Astrocyte (in vitro differentiated cells and primary cell): ENCODE data around the gene GABRB1. TPM values are rescaled to one million over a fixed set of nuclear protein-coding genes. Genes with fewer than 3 reads are reported as not detected.
A peak's percentile ranks its signal among the peaks of the same experiment; 100 is the strongest.

Experiments used
- DNase-seq: peaks from one replicate; pipeline ENCODE4 v3.0.0-alpha.2; 2010; ENCODE audit warnings: low read depth
- FAIRE-seq: peaks from 2 replicates; lab custom pipeline; 2011; peaks lifted over from hg19 to GRCh38; lab: Jason Lieb, UNC
- H2AFZ ChIP-seq: 2 replicates; pipeline ENCODE4 v1.6.0; 2012; ENCODE audit warnings: low read depth, low read length, inconsistent platforms
- H3K27ac ChIP-seq: 2 replicates; pipeline ENCODE4 v1.5.1; 2011; ENCODE audit warnings: low read depth, low read length, inconsistent platforms
- H3K27me3 ChIP-seq: 2 replicates; pipeline ENCODE4 v1.6.0; 2011; ENCODE audit warnings: low read length, inconsistent platforms; ENCODE audit not compliant: insufficient read depth
- H3K36me3 ChIP-seq: 2 replicates; pipeline ENCODE4 v1.5.1; 2011; ENCODE audit warnings: low read length, inconsistent platforms; ENCODE audit not compliant: insufficient read depth
- H3K4me1 ChIP-seq: 2 replicates; pipeline ENCODE4 v1.5.1; 2011; ENCODE audit warnings: low read length, inconsistent platforms; ENCODE audit not compliant: insufficient read depth
- H3K4me2 ChIP-seq: 2 replicates; pipeline ENCODE4 v1.6.0; 2012; ENCODE audit warnings: low read length, inconsistent platforms
- H3K4me3 ChIP-seq: 2 replicates; pipeline ENCODE4 v1.5.1; 2011; ENCODE audit warnings: low read depth, mild to moderate bottlenecking, low read length, inconsistent platforms; ENCODE audit not compliant: insufficient read depth
- H3K79me2 ChIP-seq: 2 replicates; pipeline ENCODE4 v1.6.0; 2012; ENCODE audit warnings: mild to moderate bottlenecking, low read length, inconsistent platforms; ENCODE audit not compliant: insufficient read depth
- H3K9ac ChIP-seq: 2 replicates; pipeline ENCODE4 v1.6.0; 2012; ENCODE audit warnings: mild to moderate bottlenecking, low read length, inconsistent platforms
- H3K9me3 ChIP-seq: 2 replicates; pipeline ENCODE4 v1.5.1; 2012; ENCODE audit warnings: low read depth, mild to moderate bottlenecking, low read length, inconsistent platforms; ENCODE audit not compliant: insufficient read depth
- H4K20me1 ChIP-seq: 2 replicates; pipeline ENCODE4 v1.6.0; 2012; ENCODE audit warnings: low read length, inconsistent platforms; ENCODE audit not compliant: insufficient read depth
- H3K27ac Mint-ChIP-seq: one replicate; pipeline ENCODE4 v1.8.0; 2021; ENCODE audit warnings: mild to moderate bottlenecking, mixed read lengths; ENCODE audit not compliant: unreplicated experiment
- H3K27me3 Mint-ChIP-seq: one replicate; pipeline ENCODE4 v1.8.0; 2021; ENCODE audit warnings: low read depth, mixed read lengths; ENCODE audit not compliant: unreplicated experiment
- H3K36me3 Mint-ChIP-seq: one replicate; pipeline ENCODE4 v1.8.0; 2021; ENCODE audit warnings: low read depth, mixed read lengths; ENCODE audit not compliant: unreplicated experiment
- H3K4me1 Mint-ChIP-seq: one replicate; pipeline ENCODE4 v1.8.0; 2021; ENCODE audit warnings: low read depth, mixed read lengths; ENCODE audit not compliant: unreplicated experiment
- H3K4me3 Mint-ChIP-seq: one replicate; pipeline ENCODE4 v1.8.0; 2021; ENCODE audit warnings: mild to moderate bottlenecking, moderate library complexity, mixed read lengths; ENCODE audit not compliant: unreplicated experiment
- H3K9me3 Mint-ChIP-seq: one replicate; pipeline ENCODE4 v1.8.0; 2021; ENCODE audit warnings: mild to moderate bottlenecking, mixed read lengths; ENCODE audit not compliant: unreplicated experiment
- EZH2 ChIP-seq: IDR thresholded peaks from 2 replicates; pipeline ENCODE4 v1.6.1; 2012; ENCODE audit warnings: mild to moderate bottlenecking, low read length, inconsistent platforms; ENCODE audit not compliant: insufficient read depth
- total RNA-seq: library from RNA; stranded (reverse); gene quantifications from 2 replicates; pipeline ENCODE4 v1.2.1, GENCODE V29; 2021
- TF ChIP-seq, protein P1 (sequence below): IDR thresholded peaks from 2 replicates; pipeline ENCODE4 v1.5.1; 2011; ENCODE audit warnings: low read depth, mild to moderate bottlenecking, inconsistent platforms, low read length, moderate library complexity; ENCODE audit not compliant: insufficient read depth

The GABRB1 gene
- total RNA-seq, 1 donor from 2014 or later, result not detected

DNA sequence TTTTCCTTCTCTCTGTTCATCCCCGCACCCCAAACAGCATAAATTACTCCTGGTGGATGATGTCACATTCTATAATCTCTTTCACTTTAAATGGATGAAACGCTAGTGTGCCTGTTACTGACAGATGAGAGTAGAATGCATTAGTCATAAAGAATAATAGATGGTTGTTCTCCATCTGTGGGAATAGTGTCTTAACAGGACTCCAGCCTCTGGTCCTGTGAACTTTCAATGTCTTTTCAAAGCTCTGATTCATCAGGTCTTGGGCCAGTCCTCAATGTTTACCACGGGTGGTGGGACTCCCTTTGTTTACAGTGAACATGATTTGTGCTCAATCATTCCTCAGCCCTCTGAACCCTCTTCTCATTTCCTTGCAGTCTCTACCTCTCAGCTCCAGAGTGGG is 182.6 kb downstream of the GABRB1 start:
- Mint-ChIP-seq H3K27ac (peak overlapping the region; percentile 98), H3K36me3 (no peaks in the 10 kb centered on the region), H3K4me1 (peaks cover 38% of the 10 kb centered on the region), H3K9me3 (no peaks in the 10 kb centered on the region), H3K27me3 (no peaks in the 10 kb centered on the region), H3K4me3 (no peak overlapping the region)
- Histone ChIP-seq H3K36me3 (no peaks in the 10 kb centered on the region), H3K4me1 (peaks cover 48% of the 10 kb centered on the region), H4K20me1 (no peaks in the 10 kb centered on the region), H3K9ac (peak overlapping the region; percentile 85), H2AFZ (no peak overlapping the region), H3K4me3 (no peak overlapping the region), H3K27ac (peak overlapping the region; percentile 97), H3K4me2 (peak overlapping the region; percentile 61), H3K27me3 (no peaks in the 10 kb centered on the region), H3K9me3 (no peaks in the 10 kb centered on the region), H3K79me2 (no peaks in the 10 kb centered on the region)
- DNase-seq, result peak; percentile 98
- FAIRE-seq, result peak; percentile 81
- no peak for TF ChIP-seq EZH2
- TF ChIP-seq, protein P1, sequence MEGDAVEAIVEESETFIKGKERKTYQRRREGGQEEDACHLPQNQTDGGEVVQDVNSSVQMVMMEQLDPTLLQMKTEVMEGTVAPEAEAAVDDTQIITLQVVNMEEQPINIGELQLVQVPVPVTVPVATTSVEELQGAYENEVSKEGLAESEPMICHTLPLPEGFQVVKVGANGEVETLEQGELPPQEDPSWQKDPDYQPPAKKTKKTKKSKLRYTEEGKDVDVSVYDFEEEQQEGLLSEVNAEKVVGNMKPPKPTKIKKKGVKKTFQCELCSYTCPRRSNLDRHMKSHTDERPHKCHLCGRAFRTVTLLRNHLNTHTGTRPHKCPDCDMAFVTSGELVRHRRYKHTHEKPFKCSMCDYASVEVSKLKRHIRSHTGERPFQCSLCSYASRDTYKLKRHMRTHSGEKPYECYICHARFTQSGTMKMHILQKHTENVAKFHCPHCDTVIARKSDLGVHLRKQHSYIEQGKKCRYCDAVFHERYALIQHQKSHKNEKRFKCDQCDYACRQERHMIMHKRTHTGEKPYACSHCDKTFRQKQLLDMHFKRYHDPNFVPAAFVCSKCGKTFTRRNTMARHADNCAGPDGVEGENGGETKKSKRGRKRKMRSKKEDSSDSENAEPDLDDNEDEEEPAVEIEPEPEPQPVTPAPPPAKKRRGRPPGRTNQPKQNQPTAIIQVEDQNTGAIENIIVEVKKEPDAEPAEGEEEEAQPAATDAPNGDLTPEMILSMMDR, result no peak

DNA sequence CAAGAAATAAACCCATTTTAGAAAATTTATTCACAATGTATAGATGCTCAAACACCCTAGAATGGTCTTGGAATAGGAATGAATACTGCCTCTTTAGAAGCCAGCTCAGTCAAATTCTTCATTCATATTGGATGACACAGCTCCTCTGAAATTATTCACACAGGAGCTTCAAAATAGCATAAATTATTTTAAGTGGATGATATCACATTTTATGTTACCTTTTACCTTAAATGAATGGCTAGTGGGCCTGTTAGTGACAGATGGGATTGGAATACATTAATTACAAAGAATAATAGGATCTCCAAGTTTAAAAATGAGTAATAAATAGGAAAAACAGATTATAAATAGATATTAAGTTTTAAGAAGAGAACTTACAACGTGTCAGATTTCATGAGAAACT is 184.4 kb downstream of the GABRB1 start:
- no peak for FAIRE-seq
- no peaks in the 10 kb centered on the region for H3K9me3 ChIP-seq
- H3K27ac ChIP-seq, result peak overlapping the region; percentile 97
- no peak overlapping the region for H3K4me2 ChIP-seq
- no peak overlapping the region for H2AFZ ChIP-seq
- H3K27me3 Mint-ChIP-seq, result no peaks in the 10 kb centered on the region
- no peak overlapping the region for H3K27ac Mint-ChIP-seq
- no peaks in the 10 kb centered on the region for H3K36me3 ChIP-seq
- no peak overlapping the region for H3K4me3 ChIP-seq
- peaks cover 24% of the 10 kb centered on the region for H3K4me1 Mint-ChIP-seq
- H3K9me3 Mint-ChIP-seq, result no peaks in the 10 kb centered on the region
- H3K4me3 Mint-ChIP-seq, result no peak overlapping the region
- H3K27me3 ChIP-seq, result no peaks in the 10 kb centered on the region
- peaks cover 33% of the 10 kb centered on the region for H3K4me1 ChIP-seq
- H3K9ac ChIP-seq, result no peak overlapping the region
- no peaks in the 10 kb centered on the region for H3K36me3 Mint-ChIP-seq
- no peaks in the 10 kb centered on the region for H3K79me2 ChIP-seq
- no peaks in the 10 kb centered on the region for H4K20me1 ChIP-seq
- TF ChIP-seq, protein P1, result no peak
- no peak for TF ChIP-seq EZH2
- DNase-seq, result peak; percentile 70

DNA sequence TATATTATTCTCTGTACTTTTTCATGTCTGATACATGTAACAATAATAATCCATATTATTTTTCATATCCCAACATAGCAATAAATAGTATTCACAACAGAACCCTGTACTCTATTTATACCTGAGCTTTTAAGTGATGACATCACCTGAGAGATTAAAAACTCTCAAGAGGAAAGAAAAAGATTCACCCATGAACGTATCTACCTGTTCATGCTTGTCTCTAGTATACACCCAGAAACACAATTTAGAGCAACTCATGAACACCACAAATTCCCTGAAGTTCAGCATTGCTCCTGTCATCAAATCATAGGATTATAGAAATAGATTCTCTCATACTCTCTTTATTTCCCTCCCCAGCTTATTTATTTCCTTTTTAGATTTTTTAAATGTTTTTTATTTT is 185.9 kb downstream of the GABRB1 start:
- Mint-ChIP-seq H3K27me3 (no peaks in the 10 kb centered on the region), H3K9me3 (no peaks in the 10 kb centered on the region), H3K4me1 (peaks cover 27% of the 10 kb centered on the region), H3K4me3 (no peak overlapping the region), H3K27ac (no peak overlapping the region), H3K36me3 (no peaks in the 10 kb centered on the region)
- no peak overlapping the region for H3K27ac ChIP-seq
- peaks cover 40% of the 10 kb centered on the region for H3K4me1 ChIP-seq
- no peak overlapping the region for H2AFZ ChIP-seq
- H3K36me3 ChIP-seq, result no peaks in the 10 kb centered on the region
- no peak for TF ChIP-seq EZH2
- TF ChIP-seq, protein P1, result no peak
- no peaks in the 10 kb centered on the region for H3K79me2 ChIP-seq
- DNase-seq (no peak), FAIRE-seq (no peak)
- no peaks in the 10 kb centered on the region for H3K27me3 ChIP-seq
- no peak overlapping the region for H3K4me2 ChIP-seq
- H3K4me3 ChIP-seq, result no peak overlapping the region
- no peaks in the 10 kb centered on the region for H4K20me1 ChIP-seq
- no peaks in the 10 kb centered on the region for H3K9me3 ChIP-seq
- H3K9ac ChIP-seq, result no peak overlapping the region
